Muscle layer of duodenum (tissue), 2 donors: ENCODE data around the gene SELENOV.

Source experiments
- H3K27ac ChIP-seq: one replicate; pipeline ENCODE4 v1.7.0; 2013; ENCODE audit warnings: mild to moderate bottlenecking, low read length
- H3K27me3 ChIP-seq: one replicate; pipeline ENCODE4 v1.7.0; 2013; ENCODE audit warnings: low read depth, mild to moderate bottlenecking, control low read depth, low read length
- H3K36me3 ChIP-seq, 2 donors: one replicate each; pipeline ENCODE4 v1.7.0; 2013; ENCODE audit warnings: low read length in 2 of 2, control low read depth in 1 of 2, mild to moderate bottlenecking in 1 of 2; ENCODE audit not compliant: insufficient read depth in 2 of 2, control insufficient read depth in 1 of 2
- H3K4me1 ChIP-seq, 2 donors: one replicate each; pipeline ENCODE4 v1.7.0; 2013; ENCODE audit warnings: low read length in 2 of 2, mild to moderate bottlenecking in 2 of 2, control low read depth in 1 of 2, moderate library complexity in 1 of 2; ENCODE audit not compliant: insufficient read depth in 2 of 2, control insufficient read depth in 1 of 2
- H3K4me3 ChIP-seq, 2 donors: one replicate each; pipeline ENCODE4 v1.7.0; 2013; ENCODE audit warnings: low read length in 2 of 2, low read depth in 1 of 2, mild to moderate bottlenecking in 1 of 2
- H3K9me3 ChIP-seq, 2 donors: one replicate each; pipeline ENCODE4 v1.7.0; 2013; ENCODE audit warnings: low read length in 2 of 2, control low read depth in 1 of 2, mild to moderate bottlenecking in 1 of 2; ENCODE audit not compliant: control insufficient read depth in 1 of 2
- donor health status: healthy.

Gene SELENOV, protein sequence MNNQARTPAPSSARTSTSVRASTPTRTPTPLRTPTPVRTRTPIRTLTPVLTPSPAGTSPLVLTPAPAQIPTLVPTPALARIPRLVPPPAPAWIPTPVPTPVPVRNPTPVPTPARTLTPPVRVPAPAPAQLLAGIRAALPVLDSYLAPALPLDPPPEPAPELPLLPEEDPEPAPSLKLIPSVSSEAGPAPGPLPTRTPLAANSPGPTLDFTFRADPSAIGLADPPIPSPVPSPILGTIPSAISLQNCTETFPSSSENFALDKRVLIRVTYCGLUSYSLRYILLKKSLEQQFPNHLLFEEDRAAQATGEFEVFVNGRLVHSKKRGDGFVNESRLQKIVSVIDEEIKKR

DNA sequence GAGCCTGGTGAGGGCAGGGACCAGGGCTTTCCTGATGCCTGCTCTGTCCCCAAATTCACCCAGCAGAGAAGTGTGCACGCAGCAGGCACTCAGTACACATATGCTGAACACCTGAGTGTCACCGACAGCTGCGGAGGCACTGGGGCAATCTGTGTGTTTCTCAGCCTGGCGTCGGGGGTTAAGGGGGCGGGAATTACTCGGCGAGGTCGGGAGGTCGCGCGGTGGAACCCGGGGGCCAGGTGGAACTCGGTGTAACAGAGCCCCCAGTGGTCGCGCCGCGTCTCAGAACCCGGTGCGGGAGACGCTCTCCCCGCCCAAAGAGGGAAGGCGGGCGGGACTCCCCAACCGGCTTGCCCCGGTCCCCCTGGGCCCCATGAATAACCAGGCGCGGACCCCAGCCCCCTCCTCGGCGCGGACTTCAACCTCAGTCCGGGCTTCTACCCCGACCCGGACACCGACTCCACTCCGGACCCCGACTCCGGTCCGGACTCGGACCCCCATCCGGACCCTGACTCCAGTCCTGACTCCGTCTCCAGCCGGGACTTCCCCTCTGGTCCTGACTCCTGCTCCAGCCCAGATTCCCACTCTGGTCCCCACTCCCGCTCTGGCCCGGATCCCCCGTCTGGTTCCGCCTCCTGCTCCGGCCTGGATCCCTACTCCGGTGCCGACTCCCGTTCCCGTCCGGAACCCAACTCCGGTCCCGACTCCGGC lies at the start of gene SELENOV:
TSS of gene SELENOV (plus strand) at position 300 of the 711 bp plus-strand sequence. CDS start at position 374, 74 bp downstream.
- H3K4me3 ChIP-seq = peak within 1 kb of the TSS in 1 of 2 donors; percentile 67
- H3K27ac ChIP-seq = no peak within 1 kb of the TSS
- H3K9me3 ChIP-seq = no peaks in the 10 kb centered on the region
- peaks cover 0 to 18% of the 10 kb centered on the region in 2 donors for H3K4me1 ChIP-seq
- peaks cover 40% of the 10 kb centered on the region for H3K27me3 ChIP-seq
- no peaks in the 10 kb centered on the region for H3K36me3 ChIP-seq

DNA sequence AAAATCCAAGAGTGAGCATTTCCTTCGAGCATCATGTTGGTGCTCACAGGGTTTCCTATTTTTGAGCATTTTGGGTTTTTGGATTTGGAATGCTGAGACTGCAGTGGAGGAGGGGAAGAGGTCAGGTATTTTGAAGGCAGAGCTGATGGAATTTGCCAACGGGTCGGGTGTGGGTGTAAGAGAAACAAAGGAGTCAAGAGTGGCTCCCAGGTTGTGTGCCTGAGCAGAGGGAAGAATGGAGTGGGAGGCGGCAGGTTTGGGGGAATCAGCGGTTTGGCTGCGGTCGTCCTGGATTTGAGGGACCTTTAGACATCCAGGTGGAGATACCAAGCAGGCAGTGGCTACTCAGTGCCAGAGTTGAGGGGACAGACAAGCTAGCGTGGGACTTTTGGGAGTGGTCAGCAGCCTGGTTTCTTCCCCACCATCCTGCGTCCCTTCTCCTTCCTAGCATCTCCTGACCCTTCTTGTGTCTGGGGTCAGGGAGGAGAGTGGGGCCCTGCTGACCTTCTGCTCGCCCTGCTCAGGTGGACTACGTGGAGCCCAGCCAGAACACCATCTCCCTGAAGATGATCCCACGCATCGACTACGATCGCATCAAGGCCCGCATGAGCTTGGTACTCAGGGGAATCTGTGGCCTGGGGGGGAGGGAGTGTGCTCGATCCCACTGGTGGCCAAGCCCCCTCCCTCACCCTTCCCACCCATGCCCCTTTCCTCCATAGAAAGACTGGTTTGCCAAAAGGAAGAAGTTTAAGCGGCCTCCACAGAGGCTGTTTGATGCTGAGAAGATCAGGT lies 48.8 kb upstream of the SELENOV start:
- no peaks in the 10 kb centered on the region for H3K4me1 ChIP-seq
- H3K4me3 ChIP-seq = no peak overlapping the region
- H3K36me3 ChIP-seq = peaks cover 66 to 72% of the 10 kb centered on the region in 2 donors
- no peaks in the 10 kb centered on the region for H3K27me3 ChIP-seq
- no peaks in the 10 kb centered on the region for H3K9me3 ChIP-seq
- H3K27ac ChIP-seq = no peak overlapping the region

DNA sequence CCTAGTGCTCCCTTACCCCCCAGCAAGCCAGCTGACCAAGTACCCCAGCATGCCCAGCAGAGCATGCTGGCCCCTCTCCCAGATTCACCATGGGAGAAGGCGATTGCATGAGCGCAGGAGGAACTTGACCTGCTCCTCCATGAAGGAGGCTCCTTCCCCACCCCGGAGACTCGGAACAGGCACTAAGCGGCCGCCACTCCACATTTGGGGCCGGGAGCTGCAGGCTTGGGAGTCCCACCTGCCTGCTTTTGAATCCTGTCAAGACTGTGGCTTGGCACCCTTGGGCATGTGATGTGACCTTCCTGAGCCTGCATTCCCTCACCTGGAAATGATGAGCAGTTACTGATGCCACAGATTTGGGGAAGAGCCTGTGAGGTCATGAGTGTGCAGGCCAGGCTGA lies 47.0 kb upstream of the SELENOV start:
- H3K4me1 ChIP-seq = no peaks in the 10 kb centered on the region
- no peaks in the 10 kb centered on the region for H3K9me3 ChIP-seq
- no peak overlapping the region for H3K4me3 ChIP-seq
- H3K36me3 ChIP-seq = peaks cover 81 to 83% of the 10 kb centered on the region in 2 donors
- no peaks in the 10 kb centered on the region for H3K27me3 ChIP-seq
- no peak overlapping the region for H3K27ac ChIP-seq

DNA sequence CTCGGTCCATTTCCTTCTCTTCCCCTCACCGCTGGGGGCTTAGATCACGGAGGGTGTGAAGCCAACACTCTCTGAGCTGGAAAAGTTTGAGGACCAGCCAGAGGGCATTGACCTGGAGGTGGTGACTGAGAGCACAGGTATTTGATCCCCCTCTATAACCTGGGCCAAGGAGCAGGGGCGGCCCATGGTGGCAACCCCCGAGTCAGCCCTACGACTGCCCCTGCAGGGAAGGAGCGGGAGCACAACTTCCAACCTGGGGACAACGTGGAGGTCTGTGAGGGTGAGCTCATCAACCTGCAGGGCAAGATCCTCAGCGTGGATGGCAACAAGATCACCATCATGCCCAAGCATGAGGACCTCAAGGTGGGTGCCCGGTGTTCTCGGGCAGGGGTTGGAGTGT lies 45.9 kb upstream of the SELENOV start:
- Histone ChIP-seq H3K4me3 (no peak overlapping the region), H3K27me3 (no peaks in the 10 kb centered on the region), H3K36me3 (peaks cover 91 to 94% of the 10 kb centered on the region in 2 donors), H3K9me3 (no peaks in the 10 kb centered on the region), H3K4me1 (no peaks in the 10 kb centered on the region), H3K27ac (no peak overlapping the region)

DNA sequence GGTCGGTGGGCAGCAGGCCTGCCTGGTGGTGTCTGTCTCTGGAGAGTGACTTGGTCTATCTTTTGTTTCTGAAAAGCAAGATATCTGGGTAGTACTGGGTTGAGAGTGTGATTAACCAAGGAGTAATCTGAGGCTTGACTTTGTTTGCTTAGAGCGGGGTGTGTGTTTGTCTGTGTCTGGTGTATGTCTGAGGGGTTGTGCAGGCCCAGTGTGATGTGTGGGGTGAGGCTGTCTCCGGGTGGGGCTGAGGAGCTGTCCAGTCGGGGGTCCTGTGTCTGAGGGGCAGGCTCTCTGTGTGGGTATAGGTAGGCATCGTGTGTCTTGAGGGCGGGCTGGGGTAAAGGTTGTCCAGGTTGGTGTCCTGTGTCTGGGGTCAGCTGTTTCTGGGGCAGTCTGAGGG lies 45.4 kb upstream of the SELENOV start:
- Histone ChIP-seq H3K4me1 (no peaks in the 10 kb centered on the region), H3K27ac (no peak overlapping the region), H3K4me3 (no peak overlapping the region), H3K27me3 (no peaks in the 10 kb centered on the region), H3K36me3 (peaks cover 91 to 96% of the 10 kb centered on the region in 2 donors), H3K9me3 (no peaks in the 10 kb centered on the region)

DNA sequence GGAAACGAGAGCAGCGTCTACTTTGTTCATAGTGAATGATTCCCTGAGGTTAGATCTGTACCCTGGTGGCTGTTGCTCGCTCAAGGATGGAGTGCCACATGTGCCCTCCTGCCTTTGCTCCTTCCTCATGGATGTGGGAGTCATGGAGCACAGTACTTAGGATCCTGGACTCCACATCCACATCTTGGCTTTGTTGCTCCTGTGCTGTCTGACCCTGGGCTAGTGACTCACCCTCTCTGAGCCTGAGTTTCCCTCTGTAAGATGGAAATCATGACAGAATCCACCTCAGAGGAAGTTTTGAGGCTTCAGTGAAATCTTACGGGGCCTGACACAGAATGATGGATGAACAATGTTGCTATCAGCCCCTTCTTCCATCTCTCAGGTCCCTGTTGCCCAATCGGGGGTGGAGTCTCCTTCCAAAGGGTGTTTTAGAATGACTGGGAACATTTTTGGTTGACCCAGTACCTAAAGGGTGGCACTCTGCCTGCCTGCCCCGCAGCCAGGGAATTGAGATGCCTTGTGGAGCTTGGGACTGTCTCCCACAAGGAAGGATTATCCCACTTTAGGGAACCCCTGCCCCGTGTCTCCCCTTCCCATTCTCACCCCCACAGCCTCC lies 44.1 kb upstream of the SELENOV start:
- no peaks in the 10 kb centered on the region for H3K27me3 ChIP-seq
- H3K4me1 ChIP-seq = no peaks in the 10 kb centered on the region
- H3K9me3 ChIP-seq = no peaks in the 10 kb centered on the region
- peaks cover 84 to 94% of the 10 kb centered on the region in 2 donors for H3K36me3 ChIP-seq
- no peak overlapping the region for H3K27ac ChIP-seq
- H3K4me3 ChIP-seq = no peak overlapping the region

DNA sequence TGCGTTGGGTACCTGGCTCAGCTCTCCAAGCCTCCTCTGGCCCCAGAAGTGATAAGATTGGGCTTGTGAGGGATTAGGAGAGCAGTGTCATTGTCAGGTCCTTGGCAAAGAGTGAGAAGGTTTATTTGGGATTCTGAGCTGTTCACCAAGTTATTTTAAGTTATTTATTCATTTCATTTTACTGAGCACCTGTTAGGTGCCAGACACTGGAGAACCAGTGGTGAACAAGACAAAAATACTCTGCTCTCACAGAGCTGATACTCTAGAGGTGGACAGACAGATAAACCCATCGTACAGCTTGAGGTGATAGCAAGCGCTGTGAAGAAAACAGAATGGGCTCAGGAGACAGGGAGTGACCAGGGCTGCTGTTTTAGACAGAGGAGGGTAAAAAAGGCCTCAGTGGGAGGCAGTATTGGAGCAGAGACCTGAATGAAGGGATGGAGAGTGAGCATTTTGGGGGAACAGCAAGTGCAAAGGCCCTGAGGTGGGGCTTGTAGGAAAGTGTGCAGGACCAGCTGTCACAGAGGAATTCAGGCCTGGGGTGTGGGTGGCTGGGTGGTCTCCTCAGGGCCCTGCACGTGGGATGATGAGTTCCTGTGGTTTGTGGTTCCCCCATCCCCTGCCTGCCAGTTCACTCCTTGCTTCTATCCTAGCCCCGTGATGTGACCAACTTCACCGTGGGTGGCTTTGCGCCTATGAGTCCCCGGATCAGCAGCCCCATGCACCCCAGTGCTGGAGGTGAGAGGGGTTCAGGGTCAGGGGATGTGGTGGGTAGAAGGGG lies 43.0 kb upstream of the SELENOV start:
- Histone ChIP-seq H3K4me3 (no peak overlapping the region), H3K9me3 (no peaks in the 10 kb centered on the region), H3K36me3 (peaks cover 83 to 96% of the 10 kb centered on the region in 2 donors), H3K27me3 (no peaks in the 10 kb centered on the region), H3K4me1 (no peaks in the 10 kb centered on the region), H3K27ac (no peak overlapping the region)

DNA sequence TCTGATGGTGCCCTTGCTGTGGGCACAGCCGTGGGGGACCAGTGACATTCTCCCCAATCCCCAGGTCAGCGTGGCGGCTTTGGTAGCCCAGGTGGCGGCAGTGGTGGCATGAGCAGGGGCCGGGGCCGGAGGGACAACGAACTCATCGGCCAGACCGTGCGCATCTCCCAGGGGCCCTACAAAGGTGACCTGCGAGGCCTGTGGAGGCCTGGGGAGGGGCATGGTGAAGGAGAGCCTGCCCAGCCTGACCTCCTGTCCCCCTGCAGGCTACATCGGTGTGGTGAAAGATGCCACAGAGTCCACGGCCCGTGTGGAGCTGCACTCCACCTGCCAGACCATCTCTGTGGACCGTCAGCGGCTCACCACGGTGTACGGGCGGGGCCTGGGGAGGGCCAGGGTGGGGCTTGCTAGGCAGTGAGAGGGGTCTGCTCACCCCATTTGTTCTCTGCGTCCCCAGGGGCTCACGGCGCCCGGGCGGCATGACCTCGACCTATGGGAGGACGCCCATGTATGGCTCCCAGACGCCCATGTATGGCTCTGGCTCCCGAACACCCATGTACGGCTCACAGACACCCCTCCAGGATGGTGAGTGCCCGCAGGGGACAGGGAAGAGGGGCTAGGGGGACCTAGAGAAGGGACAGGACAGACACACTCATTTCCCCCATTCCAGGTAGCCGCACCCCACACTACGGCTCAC lies 42.0 kb upstream of the SELENOV start:
- no peaks in the 10 kb centered on the region for H3K4me1 ChIP-seq
- H3K4me3 ChIP-seq = no peak overlapping the region
- H3K36me3 ChIP-seq = peaks cover 76 to 90% of the 10 kb centered on the region in 2 donors
- no peak overlapping the region for H3K27ac ChIP-seq
- H3K9me3 ChIP-seq = no peaks in the 10 kb centered on the region
- H3K27me3 ChIP-seq = no peaks in the 10 kb centered on the region

DNA sequence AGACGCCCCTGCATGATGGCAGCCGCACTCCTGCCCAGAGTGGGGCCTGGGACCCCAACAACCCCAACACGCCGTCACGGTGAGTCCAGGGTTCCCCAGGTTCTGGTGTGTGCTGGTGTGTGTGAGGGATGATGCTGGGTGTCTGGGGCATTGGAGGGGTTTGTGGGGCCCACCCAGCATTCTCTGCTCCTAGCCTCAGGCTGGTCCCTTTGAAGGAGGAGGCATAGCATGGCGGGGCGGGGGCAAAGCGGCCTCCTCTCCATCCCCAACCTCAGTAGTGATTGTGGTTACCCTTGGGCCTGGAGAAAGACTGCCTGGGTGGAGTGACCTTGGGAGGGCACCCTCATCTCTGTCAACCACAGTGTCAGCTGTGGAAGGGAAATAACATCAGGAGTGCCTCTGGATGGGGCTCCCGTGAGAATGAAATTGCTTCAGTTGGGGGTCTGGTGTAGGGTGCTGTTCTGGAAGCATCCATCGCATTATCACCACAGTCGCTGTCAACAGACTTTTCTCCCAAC lies 41.4 kb upstream of the SELENOV start:
- H3K4me3 ChIP-seq = no peak overlapping the region
- no peaks in the 10 kb centered on the region for H3K4me1 ChIP-seq
- H3K27me3 ChIP-seq = no peaks in the 10 kb centered on the region
- H3K36me3 ChIP-seq = peaks cover 71 to 84% of the 10 kb centered on the region in 2 donors
- H3K27ac ChIP-seq = no peak overlapping the region
- H3K9me3 ChIP-seq = no peaks in the 10 kb centered on the region

DNA sequence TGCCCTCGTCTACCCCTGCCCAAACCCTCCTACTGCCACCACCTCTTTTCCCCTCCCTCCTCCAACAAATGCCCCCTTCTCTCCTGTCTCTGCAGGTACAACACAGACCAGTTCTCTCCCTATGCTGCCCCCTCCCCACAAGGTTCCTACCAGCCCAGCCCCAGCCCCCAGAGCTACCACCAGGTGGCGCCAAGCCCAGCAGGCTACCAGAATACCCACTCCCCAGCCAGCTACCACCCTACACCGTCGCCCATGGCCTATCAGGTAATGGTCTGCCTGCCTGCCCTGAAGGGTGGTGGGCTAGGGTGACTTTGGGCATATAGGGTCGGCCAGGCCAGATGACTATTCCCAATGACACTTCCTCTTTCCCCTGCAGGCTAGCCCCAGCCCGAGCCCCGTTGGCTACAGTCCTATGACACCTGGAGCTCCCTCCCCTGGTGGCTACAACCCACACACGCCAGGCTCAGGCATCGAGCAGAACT lies 40.8 kb upstream of the SELENOV start:
- H3K9me3 ChIP-seq = no peaks in the 10 kb centered on the region
- H3K27me3 ChIP-seq = no peaks in the 10 kb centered on the region
- H3K36me3 ChIP-seq = peaks cover 64 to 77% of the 10 kb centered on the region in 2 donors
- no peak overlapping the region for H3K4me3 ChIP-seq
- H3K4me1 ChIP-seq = no peaks in the 10 kb centered on the region
- no peak overlapping the region for H3K27ac ChIP-seq
